GM20000 (cell line): ENCODE measurements around the gene RFX2.
"Not testable (repeated sequence)": the region's sequence is repeated elsewhere in the genome, so short reads cannot be mapped to it uniquely, and the experiment has no call there.

Source experiments
- DNase-seq: peaks from one replicate; pipeline ENCODE4 v3.0.0; 2012; ENCODE audit warnings: low spot score
- CTCF ChIP-seq: IDR thresholded peaks from 2 replicates; pipeline ENCODE4 v1.5.1; 2012; ENCODE audit warnings: mild to moderate bottlenecking, control low read depth; ENCODE audit errors: extremely low read depth, missing control alignments

The RFX2 gene

DNA sequence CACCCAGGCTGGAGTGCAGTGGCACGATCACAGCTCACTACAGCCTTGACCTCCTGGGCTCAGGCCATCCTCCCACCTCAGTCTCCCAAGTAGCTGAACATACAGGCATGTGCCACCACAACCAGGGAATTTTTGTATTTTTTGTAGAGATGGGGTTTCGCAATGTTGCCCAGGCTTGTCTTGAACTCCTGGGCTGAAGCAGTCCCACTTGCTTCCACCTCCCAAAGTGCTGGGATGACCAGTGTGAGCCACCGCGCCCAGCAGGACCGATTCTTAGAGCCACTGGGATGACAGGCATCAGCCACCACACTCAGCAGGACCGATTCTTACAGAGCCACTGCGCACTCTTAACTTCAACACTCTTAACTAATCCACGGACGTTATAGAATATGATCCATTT lies 77.5 kb downstream of the RFX2 start:
- no peak for DNase-seq
- TF ChIP-seq CTCF, result no peak

DNA sequence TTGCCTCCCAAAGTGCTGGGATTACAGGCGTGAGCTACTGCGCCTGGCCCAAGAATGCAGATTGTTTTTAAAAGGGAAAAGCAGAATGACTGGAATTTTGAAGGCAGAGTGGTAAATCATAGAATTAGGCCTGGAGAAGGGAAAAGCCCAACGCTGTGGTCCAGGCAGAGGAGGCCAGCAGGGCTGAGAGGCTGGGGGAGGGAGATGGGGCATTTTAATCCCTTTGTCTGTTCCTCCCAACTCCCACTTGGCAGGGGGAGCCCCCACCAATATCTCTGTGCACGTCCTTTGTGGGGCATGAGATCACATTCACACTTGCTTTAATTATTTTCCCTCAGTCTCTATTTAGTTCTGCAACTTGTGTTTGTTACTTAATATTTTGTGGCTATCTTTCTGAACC lies 77.9 kb downstream of the RFX2 start:
- no peak for DNase-seq

GRCh38 chr19:6030214-6030507 lies 80.1 kb downstream of the RFX2 start:
- TF ChIP-seq CTCF, result no peak
- DNase-seq, result no peak

More for the DNA sequence above, 77.9 kb downstream of the RFX2 start:
- TF ChIP-seq CTCF, result no peak

- no peak for DNase-seq
- no peak for TF ChIP-seq CTCF
These were observed 83.7 kb downstream of the RFX2 start for GRCh38 chr19:6026390-6027227.

DNA sequence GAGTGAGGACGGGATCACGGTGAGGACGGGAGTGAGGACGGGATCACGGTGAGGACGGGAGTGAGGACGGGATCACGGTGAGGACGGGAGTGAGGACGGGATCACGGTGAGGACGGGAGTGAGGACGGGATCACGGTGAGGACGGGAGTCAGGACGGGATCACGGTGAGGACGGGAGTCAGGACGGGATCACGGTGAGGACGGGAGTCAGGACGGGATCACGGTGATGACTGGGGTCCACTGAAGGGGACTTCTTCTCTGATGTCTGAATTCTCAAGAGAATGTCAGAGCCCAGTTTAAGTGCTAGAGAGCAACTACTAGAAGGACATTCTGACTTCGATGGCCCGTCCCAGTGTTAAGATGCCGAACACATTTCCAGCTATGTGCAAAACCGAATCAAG lies 85.5 kb downstream of the RFX2 start:
- DNase-seq, result not testable (repeated sequence)

DNA sequence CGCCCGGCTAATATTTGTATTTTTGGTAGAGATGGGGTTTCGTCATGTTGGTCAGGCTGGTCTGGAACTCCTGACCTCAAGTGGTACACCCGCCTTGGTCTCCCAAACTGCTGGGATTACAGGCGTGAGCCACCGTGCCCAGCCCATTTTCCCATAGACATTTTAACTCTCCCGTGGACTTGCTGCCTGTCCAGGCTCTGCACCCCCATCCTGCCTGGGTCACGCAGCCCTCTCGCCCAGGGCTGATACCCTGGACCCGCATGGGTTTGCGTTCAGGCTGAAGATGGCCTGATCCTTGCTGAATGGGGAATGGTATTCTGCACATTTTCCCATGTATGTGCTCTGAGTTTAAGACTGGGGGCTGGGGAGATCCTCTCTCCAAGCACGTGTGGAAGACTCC lies 86.4 kb downstream of the RFX2 start:
- no peak for TF ChIP-seq CTCF
- no peak for DNase-seq

GRCh38 chr19:6023085-6023682 lies 87.1 kb downstream of the RFX2 start:
- DNase-seq, result no peak
- TF ChIP-seq CTCF, result no peak

GRCh38 chr19:6022570-6023064 lies 87.7 kb downstream of the RFX2 start:
- no peak for TF ChIP-seq CTCF

More at GRCh38 chr19:6022570-6023064, 87.7 kb downstream of the RFX2 start:
- no peak for DNase-seq
